Measurements from ENCODE around the gene TAF7.

DNA sequence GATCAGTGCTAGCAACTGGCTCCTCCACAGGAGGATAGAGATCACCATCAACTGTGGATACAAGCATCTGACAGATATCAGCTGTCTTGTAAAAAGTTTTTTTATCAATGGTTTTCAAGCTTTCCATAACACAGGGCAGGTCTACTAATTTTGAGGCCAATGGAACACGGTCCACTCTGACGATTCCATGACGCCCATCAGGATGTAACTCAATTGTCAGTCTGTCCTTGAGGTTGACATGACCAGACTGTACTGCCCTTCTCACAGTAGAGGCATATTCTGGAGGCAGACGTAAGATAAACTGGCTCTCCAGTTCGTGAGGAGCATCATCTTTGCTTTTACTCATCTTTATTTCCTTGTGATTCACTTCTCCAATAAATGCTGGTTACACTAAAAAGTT lies 885 bp downstream of the TAF7 start:
- TF ChIP-seq, protein P1, sequence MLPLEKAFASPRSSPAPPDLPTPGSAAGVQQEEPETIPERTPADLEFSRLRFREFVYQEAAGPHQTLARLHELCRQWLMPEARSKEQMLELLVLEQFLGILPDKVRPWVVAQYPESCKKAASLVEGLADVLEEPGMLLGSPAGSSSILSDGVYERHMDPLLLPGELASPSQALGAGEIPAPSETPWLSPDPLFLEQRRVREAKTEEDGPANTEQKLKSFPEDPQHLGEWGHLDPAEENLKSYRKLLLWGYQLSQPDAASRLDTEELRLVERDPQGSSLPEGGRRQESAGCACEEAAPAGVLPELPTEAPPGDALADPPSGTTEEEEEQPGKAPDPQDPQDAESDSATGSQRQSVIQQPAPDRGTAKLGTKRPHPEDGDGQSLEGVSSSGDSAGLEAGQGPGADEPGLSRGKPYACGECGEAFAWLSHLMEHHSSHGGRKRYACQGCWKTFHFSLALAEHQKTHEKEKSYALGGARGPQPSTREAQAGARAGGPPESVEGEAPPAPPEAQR (tag by site-specific recombination; IDR thresholded peaks at IDR 0.05), result no peak
- TF ChIP-seq ZNF391 (tag by site-specific recombination; IDR thresholded peaks at IDR 0.05; ENCODE audit: borderline replicate concordance, low read depth), result no peak
- TF ChIP-seq ZFP41 (tag by site-specific recombination; IDR thresholded peaks at IDR 0.05; ENCODE audit: borderline replicate concordance), result no peak
- TF ChIP-seq ZNF529 (tag by site-specific recombination; IDR thresholded peaks at IDR 0.05; ENCODE audit: insufficient replicate concordance), result no peak
- TF ChIP-seq ZNF514 (tag by site-specific recombination; IDR thresholded peaks at IDR 0.05), result no peak
- TF ChIP-seq ZNF121 (tag by site-specific recombination; IDR thresholded peaks at IDR 0.05), result no peak
- TF ChIP-seq, protein P2, sequence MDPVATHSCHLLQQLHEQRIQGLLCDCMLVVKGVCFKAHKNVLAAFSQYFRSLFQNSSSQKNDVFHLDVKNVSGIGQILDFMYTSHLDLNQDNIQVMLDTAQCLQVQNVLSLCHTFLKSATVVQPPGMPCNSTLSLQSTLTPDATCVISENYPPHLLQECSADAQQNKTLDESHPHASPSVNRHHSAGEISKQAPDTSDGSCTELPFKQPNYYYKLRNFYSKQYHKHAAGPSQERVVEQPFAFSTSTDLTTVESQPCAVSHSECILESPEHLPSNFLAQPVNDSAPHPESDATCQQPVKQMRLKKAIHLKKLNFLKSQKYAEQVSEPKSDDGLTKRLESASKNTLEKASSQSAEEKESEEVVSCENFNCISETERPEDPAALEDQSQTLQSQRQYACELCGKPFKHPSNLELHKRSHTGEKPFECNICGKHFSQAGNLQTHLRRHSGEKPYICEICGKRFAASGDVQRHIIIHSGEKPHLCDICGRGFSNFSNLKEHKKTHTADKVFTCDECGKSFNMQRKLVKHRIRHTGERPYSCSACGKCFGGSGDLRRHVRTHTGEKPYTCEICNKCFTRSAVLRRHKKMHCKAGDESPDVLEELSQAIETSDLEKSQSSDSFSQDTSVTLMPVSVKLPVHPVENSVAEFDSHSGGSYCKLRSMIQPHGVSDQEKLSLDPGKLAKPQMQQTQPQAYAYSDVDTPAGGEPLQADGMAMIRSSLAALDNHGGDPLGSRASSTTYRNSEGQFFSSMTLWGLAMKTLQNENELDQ (tag by site-specific recombination; IDR thresholded peaks at IDR 0.05; ENCODE audit: low read depth), result no peak
- TF ChIP-seq, protein P3, sequence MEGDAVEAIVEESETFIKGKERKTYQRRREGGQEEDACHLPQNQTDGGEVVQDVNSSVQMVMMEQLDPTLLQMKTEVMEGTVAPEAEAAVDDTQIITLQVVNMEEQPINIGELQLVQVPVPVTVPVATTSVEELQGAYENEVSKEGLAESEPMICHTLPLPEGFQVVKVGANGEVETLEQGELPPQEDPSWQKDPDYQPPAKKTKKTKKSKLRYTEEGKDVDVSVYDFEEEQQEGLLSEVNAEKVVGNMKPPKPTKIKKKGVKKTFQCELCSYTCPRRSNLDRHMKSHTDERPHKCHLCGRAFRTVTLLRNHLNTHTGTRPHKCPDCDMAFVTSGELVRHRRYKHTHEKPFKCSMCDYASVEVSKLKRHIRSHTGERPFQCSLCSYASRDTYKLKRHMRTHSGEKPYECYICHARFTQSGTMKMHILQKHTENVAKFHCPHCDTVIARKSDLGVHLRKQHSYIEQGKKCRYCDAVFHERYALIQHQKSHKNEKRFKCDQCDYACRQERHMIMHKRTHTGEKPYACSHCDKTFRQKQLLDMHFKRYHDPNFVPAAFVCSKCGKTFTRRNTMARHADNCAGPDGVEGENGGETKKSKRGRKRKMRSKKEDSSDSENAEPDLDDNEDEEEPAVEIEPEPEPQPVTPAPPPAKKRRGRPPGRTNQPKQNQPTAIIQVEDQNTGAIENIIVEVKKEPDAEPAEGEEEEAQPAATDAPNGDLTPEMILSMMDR (tag by site-specific recombination; IDR thresholded peaks at IDR 0.05), result no peak
- no peak for TF ChIP-seq GLIS2 (tag by site-specific recombination; IDR thresholded peaks at IDR 0.05)
